Stimulated activated CD4-positive, alpha-beta T cell treated with anti-CD3 and anti-CD28 coated beads, Interleukin-12 subunit alpha, Interleukin-12 subunit beta, amount 100 ng/mL, for 4 hours (primary cell): ENCODE data around the gene ERBB4.
"Not testable (repeated sequence)": the region's sequence is repeated elsewhere in the genome, so short reads cannot be mapped to it uniquely, and the experiment has no call there.

ENCODE experiments used
- DNase-seq: peaks from one replicate; pipeline ENCODE4 v3.0.0-alpha.2; 2020

ERBB4 gene

DNA sequence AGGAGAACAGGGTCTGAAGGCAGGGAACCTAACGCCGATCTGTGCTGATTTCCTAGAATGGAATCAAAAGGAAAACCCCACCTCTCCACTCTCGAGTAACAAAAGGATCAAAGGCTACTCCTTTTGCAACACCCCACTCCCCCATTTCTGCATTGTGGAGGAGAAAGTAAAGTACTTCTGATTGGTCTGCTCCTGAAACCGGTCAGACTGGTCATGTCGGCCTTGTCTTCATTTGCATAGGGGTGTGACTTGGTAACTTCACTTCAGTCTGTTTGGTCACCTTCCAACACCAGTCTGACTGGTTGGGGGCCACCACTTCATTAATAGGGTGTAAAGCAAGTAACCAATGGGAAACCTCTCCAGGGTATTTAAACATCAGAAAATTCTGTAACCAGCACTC, 771.9 kb downstream of the ERBB4 start:
- no peak for DNase-seq

DNA sequence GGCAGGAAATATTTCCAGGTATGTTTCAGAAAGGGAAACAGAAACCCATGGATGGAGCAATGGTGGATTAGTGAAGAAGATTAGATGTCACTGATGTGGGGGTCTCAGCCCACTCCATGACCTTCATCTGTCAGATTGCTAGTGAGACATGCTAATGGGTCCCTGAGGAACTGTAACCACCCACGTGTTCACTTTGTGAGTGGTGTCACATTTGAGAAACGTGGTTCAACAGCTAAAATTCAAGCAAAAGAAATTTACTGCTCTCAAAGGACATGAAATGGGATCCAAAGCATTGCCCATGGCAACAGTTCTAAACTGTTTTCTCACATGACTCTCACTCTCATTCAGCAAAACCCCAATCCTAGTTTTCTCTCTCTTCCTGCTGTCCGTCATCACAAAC, 776.1 kb downstream of the ERBB4 start:
- DNase-seq: no peak

- DNase-seq: no peak
Measured at GRCh38 chr2:211760103-211760502, 778.5 kb downstream of the ERBB4 start.

DNA sequence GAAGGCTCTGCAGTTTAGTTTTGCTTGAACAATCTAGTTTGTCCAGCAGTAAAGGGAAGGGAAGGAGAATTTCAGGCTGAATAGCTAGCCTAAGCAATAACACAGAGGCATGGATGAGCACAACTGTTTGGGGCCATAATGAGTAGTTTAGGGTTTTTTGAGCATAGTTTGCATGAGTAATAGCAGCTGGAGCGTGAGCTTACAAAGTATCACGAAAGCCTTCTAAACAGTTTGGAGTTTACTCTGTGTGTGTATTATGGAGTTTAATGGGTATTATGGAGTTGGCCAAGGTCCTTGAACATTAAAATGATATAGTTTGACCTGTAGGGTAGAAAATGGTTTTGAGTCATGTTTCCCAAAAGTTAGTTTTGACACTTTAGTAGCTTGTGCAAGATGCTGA, 782.3 kb downstream of the ERBB4 start:
- DNase-seq: no peak

GRCh38 chr2:211755187-211755586, 783.4 kb downstream of the ERBB4 start:
- no peak for DNase-seq

- no peak for DNase-seq
Measured at GRCh38 chr2:211751848-211752247, 786.8 kb downstream of the ERBB4 start.

DNA sequence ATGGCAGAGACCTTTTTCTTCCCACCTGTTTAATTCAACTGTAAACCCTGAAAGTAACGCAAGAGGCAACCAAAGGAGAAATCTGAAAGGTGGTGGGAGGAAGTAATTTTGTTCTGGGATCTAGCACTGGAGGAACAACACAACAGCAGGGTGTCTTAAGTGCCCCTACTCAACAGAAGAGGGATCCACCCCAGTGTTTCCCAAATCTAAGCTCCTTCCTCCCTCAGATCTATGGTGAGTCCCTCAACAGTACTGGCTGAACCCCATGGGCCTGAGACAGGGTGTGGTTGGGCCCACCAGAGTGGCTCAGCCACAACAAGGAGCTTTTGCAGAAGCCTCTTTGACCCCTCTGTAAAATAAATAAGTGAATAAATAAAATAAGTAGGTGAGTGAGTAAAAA, 790.3 kb downstream of the ERBB4 start:
- no peak for DNase-seq

DNA sequence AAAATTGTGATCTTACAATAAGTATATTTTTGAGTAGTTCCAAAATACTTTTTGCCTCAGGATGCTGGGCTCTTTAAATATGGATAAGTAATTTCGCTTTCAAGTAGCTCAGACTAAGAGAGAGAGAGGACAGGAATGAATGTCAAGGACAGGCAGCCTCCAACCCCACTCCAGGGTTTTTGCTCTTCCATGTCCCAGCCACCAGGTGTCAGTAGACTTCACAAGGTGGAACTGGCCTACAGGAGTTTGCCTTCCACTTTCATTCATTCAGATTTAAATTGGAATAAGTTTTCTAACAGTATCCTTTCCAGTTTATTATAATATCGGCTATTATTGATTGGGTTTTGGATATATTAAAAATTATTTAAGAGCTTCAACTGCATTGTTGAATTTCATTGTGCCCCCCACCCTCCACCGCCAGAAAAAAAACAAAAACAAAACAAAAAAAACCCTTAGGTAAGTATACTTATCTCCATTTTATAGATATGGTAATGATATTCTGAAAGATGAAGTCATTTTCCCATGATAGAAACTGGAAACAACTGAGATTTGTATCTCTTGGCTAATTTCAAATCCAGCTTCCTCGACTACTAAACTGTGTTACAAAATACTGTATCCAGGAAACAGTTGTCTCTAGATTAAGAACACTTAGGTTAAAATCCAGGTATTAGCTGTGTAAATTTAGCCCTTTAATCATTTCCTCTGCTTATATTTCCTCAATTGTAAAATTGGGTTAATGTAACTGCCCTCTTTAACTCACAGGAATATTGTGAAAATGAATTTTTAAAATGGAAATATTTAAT, 793.1 kb downstream of the ERBB4 start:
- DNase-seq: no peak

DNA sequence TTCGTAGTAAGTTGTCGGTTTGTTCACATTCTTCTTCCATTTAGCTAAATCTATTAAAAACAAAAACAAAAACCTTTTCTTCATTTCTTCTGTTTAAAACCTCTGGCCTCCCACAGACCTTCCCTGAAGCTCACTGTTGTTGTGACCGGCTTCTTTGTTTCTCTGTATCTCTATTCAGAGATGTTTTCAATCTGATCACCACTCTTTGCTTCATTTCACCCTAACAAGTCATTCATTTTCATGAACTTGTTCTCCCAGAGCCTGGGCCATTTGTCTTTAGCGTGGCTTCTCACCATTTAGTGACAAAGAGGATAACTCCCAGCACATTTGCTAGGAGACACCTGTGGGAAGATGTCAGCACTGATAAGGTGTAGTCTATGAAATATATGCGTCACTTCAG, 794.2 kb downstream of the ERBB4 start:
- DNase-seq: no peak

DNA sequence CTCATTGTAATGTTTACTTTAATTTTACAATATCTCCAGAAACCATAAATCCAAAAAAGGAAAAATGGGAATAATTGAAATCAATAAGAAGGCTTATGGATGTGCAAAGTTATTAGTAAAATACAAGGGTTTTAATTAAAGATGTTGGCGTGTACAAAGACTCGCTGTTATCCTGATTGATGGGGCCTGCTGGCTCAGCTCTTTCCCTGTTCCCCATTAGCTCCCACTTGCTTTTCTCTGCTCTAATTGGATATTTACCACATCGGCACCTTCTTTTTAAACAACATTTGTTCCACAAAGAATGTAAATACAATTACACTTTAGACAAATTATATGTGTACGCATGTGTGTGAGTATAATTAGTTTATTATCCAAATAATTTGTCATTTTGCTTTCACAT, 796.6 kb downstream of the ERBB4 start:
- no peak for DNase-seq

- no peak for DNase-seq
Measured at GRCh38 chr2:211737282-211737681, 801.3 kb downstream of the ERBB4 start.

GRCh38 chr2:211730215-211730614, 808.4 kb downstream of the ERBB4 start:
- DNase-seq: no peak

DNA sequence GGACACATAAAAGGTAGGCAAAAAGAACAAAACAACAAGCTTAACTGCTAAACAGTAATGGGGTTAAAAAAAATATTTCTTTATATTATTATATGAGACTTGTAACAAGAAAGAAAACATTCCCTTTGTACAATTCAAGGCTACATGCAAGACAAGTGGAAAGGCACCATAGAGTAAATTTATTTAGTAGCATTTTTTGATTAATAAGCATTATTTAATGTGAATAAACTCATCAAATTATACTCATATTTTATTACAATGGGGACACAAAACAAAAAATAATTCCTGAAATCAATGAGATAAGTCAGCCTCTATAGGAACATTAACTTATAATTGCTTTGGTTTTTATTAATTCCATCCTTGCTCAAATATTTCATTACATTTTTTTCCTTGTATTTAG, 809.2 kb downstream of the ERBB4 start:
- no peak for DNase-seq

GRCh38 chr2:211724933-211725332, 813.7 kb downstream of the ERBB4 start:
- no peak for DNase-seq

- no peak for DNase-seq
Measured at GRCh38 chr2:211723398-211723797, 815.2 kb downstream of the ERBB4 start.

DNA sequence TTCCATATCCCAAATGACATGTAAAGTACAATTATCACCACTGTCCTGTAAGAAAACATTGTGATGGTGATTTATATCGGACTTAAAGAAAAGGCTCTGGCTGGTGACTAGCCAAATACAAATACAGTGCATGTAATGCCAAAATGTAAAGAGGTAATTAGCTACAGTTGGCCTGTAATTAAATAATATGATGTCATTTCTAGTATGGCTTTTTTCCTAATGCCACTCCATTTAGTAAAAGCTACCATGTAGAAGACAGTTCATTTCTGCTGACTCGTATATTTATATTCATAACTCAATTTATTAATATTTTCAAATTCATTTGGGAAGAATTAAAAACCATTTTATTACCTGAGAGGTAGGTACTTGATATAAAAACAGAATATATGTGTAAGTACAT, 815.7 kb downstream of the ERBB4 start:
- no peak for DNase-seq

- not testable (repeated sequence) for DNase-seq
Measured at GRCh38 chr2:211721874-211722273, 816.7 kb downstream of the ERBB4 start.

DNA sequence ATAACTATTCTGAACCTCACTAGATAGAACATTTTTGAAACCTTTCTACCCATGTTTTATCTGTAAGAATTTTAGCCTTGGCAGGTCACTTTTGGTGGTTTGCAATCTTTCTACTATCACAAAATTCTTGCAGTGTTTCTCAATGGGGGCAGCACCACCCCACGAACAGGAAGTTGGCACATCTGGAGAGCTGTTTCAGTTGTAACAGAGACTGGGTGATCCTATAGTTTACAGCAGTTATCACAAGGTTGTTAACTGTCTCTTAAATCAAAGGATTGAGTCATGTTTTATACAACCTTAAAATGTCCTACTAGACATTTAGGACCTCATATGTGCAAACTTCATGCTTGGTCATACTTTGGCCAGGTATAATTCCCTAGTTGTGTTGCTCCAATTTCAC, 829.2 kb downstream of the ERBB4 start:
- no peak for DNase-seq

GRCh38 chr2:211692689-211693088, 845.9 kb downstream of the ERBB4 start:
- DNase-seq: no peak

- no peak for DNase-seq
Measured at GRCh38 chr2:211690736-211691135, 847.9 kb downstream of the ERBB4 start.

GRCh38 chr2:211688196-211688595, 850.4 kb downstream of the ERBB4 start:
- DNase-seq: no peak

GRCh38 chr2:211674715-211675114, 863.9 kb downstream of the ERBB4 start:
- no peak for DNase-seq

DNA sequence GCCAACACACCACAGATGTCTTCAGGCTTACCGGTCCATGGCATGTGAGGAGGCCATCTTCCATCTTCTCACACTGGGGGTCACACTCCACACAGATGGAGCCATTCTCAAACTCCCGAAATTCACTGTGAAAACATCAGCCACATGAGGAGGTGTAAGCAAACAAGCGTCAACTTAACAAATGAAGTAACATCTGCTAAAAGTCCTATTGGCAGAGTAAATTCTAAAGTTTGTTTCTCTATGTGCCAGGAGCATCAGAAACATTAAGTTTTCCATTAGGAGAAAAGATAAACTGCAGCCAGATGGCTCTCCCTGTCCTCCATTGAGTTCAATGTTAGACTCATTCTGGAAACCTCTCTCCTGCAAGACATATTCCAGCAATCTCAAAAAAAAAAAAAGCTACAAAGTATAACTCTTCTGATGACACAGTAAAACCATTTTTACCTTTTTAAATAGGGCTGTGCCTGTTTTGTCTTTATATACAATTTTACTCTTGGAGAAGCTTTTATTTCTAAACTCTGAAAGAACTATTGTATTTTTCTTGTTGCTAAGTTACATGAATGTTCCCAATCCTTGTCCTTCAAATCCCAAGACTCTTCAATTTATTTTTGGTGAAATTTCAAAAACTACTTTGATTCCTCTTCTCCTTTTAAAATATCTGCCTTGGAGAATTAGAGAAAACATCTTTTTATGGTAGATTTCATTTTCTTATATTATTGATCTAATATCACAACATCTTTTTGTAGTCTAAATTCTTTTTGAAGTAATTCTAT, 865.3 kb downstream of the ERBB4 start:
- no peak for DNase-seq

DNA sequence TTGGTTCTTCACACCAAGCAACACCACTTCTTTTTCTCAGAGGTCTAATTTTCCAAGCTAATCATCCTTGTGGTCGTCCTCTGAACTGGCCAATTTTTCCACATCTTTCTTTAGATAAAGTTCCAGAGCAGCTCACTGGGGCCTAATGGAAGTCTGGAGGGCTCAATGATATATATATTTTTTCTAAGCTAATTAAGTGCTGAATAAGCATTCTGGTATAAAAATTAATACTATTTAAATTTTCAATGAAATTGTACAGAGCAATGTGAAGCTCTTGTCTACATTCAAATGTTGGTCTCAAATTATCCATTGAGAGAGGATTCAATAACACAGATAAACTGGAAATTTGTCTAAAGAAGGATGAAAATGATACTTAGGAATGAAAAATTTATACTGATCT, 866.6 kb downstream of the ERBB4 start:
- no peak for DNase-seq

- DNase-seq: no peak
Measured at GRCh38 chr2:211665299-211665698, 873.3 kb downstream of the ERBB4 start.
